Duodenal mucosa (tissue), 2 donors: Measurements from ENCODE around the gene CDHR5.
"Not testable (repeated sequence)": the region's sequence is repeated elsewhere in the genome, so short reads cannot be mapped to it uniquely, and the experiment has no call there.

ENCODE experiments used
- H3K27ac ChIP-seq: one replicate; pipeline ENCODE4 v1.7.0; 2013; ENCODE audit warnings: low read depth, low read length
- H3K27me3 ChIP-seq, 2 donors: one replicate each; pipeline ENCODE4 v1.7.0; 2013; ENCODE audit warnings: low read length in 2 of 2, control low read depth in 1 of 2; ENCODE audit not compliant: insufficient read depth in 2 of 2, control insufficient read depth in 1 of 2
- H3K36me3 ChIP-seq, 2 donors: one replicate each; pipeline ENCODE4 v1.7.0; 2013; ENCODE audit warnings: low read length in 2 of 2, control low read depth in 1 of 2; ENCODE audit not compliant: insufficient read depth in 2 of 2, control insufficient read depth in 1 of 2
- H3K4me1 ChIP-seq, 2 donors: one replicate each; pipeline ENCODE4 v1.7.0; 2013; ENCODE audit warnings: low read length in 2 of 2, control low read depth in 1 of 2; ENCODE audit not compliant: insufficient read depth in 2 of 2, control insufficient read depth in 1 of 2
- H3K4me3 ChIP-seq, 2 donors: one replicate each; pipeline ENCODE4 v1.7.0; 2013; ENCODE audit warnings: low read length in 2 of 2, low read depth in 1 of 2
- H3K9ac ChIP-seq, 2 donors: one replicate each; pipeline ENCODE4 v1.7.0; 2013; ENCODE audit warnings: low read length in 2 of 2, low read depth in 1 of 2
- H3K9me3 ChIP-seq, 2 donors: one replicate each; pipeline ENCODE4 v1.7.0; 2013; ENCODE audit warnings: low read length in 2 of 2, control low read depth in 1 of 2; ENCODE audit not compliant: control insufficient read depth in 1 of 2

CDHR5 gene

DNA sequence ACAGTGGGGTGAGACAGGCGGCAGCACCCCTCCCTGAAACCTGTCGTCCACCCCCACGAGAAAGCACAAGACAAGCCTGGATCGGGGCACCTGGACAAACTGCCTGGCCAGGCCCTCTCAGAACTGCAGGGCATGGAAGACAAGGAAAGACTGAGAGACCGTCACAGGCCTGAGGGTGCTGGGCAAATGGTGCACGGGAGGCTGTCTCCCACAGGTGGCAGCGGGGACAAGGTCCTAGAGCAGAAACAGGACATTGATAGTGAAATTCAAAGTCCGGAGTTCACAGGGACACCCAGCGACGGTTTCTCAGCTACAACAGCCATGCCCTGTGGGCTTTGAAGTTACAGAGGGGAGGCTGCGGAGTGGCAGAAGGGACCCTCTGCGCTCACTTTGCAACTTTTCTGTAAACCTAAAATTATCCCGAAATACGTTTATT lies 33.0 kb upstream of the CDHR5 start:
- Histone ChIP-seq H3K9ac (peak overlapping the region; percentile 16 to 57), H3K4me3 (peak overlapping the region in 1 of 2 donors; percentile 25), H3K9me3 (no peaks in the 10 kb centered on the region), H3K36me3 (peaks cover 0 to 19% of the 10 kb centered on the region in 2 donors), H3K27me3 (no peaks in the 10 kb centered on the region), H3K4me1 (peaks cover 30 to 57% of the 10 kb centered on the region in 2 donors), H3K27ac (peak overlapping the region; percentile 57)

DNA sequence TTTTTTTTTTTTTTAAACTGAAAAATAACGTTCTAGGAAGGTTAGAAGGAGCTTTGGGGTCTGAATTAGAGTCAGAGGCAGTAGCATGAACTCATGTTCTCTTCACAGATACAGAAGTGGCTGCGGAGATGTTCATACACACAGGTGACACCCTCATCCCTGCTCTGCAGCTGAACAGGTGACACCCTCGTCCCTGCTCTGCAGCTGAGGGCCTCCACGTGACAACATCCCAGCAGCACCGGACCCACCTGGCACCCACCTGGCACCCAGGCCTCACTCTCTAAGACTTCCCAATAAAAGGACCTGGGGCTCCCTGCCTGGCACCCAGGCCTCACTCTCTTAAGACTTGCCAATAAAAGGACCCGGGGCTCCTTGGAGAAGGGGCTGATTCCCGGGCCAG lies 32.1 kb upstream of the CDHR5 start:
- Histone ChIP-seq H3K36me3 (peaks cover 0 to 17% of the 10 kb centered on the region in 2 donors), H3K4me3 (no peak overlapping the region), H3K27ac (no peak overlapping the region)

DNA sequence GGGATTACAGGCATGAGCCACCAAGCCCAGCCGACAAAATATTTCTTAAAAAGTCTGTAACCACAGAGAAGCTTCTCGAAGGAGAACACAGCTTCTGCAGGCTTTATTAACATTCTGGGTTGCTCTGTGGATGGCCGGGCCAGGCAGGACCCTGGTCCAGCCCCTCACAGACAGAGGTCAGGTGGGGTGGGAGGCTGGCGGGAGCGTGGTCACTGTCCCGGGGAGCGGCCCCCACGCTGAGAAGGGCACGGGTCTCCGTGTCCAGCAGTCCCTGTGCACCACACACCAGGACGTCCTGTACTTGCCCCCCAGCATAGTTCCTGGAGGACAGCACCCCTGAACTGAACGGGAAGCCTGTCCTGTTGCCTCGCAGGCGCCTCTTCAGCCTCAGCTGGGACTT lies 31.7 kb upstream of the CDHR5 start:
- peaks cover 0 to 14% of the 10 kb centered on the region in 2 donors for H3K36me3 ChIP-seq

More for the DNA sequence above, 32.1 kb upstream of the CDHR5 start:
- Histone ChIP-seq H3K27me3 (no peaks in the 10 kb centered on the region), H3K9me3 (no peaks in the 10 kb centered on the region), H3K9ac (peak overlapping the region in 1 of 2 donors; percentile 16), H3K4me1 (peaks cover 30 to 57% of the 10 kb centered on the region in 2 donors)

DNA sequence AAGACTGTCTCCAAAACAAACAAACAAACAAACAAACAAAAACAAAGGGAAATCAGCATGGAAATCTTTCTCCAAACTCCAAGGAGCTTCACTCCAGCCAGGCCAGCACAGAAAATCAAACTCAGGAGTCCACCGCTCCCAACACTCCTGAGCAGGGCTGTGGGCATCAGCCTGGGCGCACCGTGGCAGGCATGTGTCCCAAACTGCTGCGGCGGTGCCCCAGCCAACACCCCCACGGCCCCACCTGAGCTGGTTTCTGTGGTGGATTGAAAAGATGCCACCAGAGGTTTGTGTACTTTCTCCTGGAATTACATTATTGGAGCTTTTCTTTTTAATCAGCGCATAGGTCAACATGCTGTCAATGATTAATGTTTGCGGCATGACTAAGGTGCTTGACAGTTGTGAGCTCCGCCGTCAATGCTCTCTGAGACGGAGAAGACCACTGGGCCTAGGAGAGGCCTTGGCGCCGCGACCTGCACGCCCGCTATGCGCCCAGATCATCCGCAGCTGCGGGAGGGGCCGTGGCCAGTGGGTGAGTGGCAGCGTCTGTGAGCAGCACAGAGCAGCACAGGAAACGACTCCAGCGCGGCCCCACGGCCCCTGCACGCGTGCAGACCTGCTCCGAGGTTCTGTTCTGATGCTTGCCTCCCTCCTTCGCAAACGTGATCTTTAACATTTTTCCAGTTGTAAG lies 30.4 kb upstream of the CDHR5 start:
- Histone ChIP-seq H3K36me3 (peaks cover 0 to 11% of the 10 kb centered on the region in 2 donors), H3K27me3 (no peaks in the 10 kb centered on the region), H3K9me3 (no peaks in the 10 kb centered on the region), H3K27ac (peak overlapping the region; percentile 58), H3K4me3 (peak overlapping the region; percentile 29 to 40), H3K9ac (peak overlapping the region in 1 of 2 donors; percentile 38), H3K4me1 (peaks cover 28 to 52% of the 10 kb centered on the region in 2 donors)

More for the DNA sequence above, 31.7 kb upstream of the CDHR5 start:
- Histone ChIP-seq H3K9ac (no peak overlapping the region), H3K4me3 (no peak overlapping the region), H3K27me3 (no peaks in the 10 kb centered on the region), H3K4me1 (peaks cover 30 to 57% of the 10 kb centered on the region in 2 donors), H3K27ac (no peak overlapping the region), H3K9me3 (no peaks in the 10 kb centered on the region)

DNA sequence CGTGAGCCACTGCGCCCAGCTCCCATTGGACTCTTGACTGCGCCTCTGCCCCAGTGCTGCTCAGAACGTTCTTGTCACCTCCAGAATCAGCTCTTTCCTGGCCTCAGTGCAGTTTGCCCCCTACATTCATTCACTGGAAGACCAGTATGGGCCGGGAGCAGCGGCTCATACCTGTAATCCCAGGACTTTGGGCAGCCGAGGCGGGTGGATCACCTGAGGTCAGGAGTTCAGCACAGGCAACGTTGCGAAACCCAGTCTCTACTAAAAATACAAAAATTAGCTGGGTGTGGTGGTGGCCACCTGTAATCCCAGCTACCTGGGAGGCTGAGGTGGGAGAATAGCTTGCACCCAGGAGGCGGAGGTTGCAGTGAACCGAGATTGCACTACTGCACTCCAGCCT lies 29.7 kb upstream of the CDHR5 start:
- H3K36me3 ChIP-seq, H3K9me3 ChIP-seq, H3K27ac ChIP-seq, H3K4me3 ChIP-seq, H3K27me3 ChIP-seq, H3K9ac ChIP-seq: not testable (repeated sequence)
- peaks cover 21 to 45% of the 10 kb centered on the region in 2 donors for H3K4me1 ChIP-seq

DNA sequence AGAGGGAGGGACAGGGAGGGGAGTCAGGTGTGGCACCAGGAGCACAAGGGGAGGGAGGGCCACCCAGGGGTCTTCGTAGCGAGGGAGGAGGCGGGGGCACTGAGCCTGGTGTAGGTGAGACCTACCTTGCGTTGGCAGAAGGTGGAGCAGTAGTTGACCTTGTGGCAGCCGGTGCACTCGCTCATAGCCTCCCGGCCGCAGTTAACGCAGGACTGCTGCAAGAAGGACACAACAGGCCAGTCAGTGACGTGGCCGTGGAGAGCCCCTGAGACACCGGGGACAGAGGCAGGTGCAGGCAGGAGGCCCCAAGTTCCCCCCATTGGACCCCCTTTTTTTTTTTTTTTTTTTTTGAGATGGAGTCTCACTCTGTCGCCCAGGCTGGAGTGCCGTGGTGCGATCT lies 29.1 kb upstream of the CDHR5 start:
- Histone ChIP-seq H3K27me3 (no peaks in the 10 kb centered on the region), H3K27ac (no peak overlapping the region), H3K9ac (no peak overlapping the region), H3K4me1 (peaks cover 18 to 42% of the 10 kb centered on the region in 2 donors), H3K4me3 (no peak overlapping the region), H3K9me3 (no peaks in the 10 kb centered on the region), H3K36me3 (peaks cover 0 to 7% of the 10 kb centered on the region in 2 donors)

DNA sequence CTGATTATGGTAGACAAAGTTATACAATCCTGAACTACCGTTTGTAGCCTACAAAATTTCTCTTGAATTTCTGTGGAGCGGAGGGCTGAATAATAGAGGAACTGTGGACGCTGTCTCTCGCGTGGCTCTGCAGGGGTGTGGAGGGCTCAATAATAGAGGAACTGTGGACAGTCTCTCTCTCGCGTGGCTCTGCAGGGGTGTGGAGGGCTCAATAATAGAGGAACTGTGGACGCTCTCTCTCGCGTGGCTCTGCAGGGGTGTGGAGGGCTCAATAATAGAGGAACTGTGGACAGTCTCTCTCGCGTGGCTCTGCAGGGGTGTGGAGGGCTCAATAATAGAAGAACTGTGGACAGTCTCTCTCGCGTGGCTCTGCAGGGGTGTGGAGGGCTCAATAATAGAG lies 28.4 kb upstream of the CDHR5 start:
- not testable (repeated sequence) for H3K27me3 ChIP-seq, H3K27ac ChIP-seq, H3K9ac ChIP-seq, H3K36me3 ChIP-seq, H3K9me3 ChIP-seq, H3K4me3 ChIP-seq
- peaks cover 18 to 35% of the 10 kb centered on the region in 2 donors for H3K4me1 ChIP-seq

DNA sequence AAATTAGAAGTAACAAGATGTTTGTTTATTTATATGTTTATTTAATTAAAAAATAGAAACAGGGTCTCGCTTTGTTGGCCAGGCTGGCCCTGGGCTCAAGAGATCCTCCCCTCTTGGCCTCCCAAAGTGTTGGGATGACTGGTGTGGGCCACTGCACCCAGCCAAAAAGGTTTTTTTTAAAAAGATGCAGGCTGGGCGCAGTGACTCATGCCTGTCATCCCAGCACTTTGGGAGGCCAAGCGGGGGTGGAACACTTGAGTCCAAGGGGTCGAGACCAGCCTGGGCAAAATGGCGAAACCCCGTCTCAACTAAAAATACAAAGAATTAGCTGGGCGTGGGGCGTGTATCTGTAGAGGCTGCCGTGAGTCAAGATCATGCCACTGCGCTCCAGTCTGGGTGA lies 25.7 kb upstream of the CDHR5 start:
- Histone ChIP-seq H3K36me3 (peaks cover 0 to 7% of the 10 kb centered on the region in 2 donors), H3K4me3 (no peak overlapping the region), H3K9me3 (no peaks in the 10 kb centered on the region), H3K27me3 (no peaks in the 10 kb centered on the region), H3K9ac (no peak overlapping the region), H3K27ac (no peak overlapping the region), H3K4me1 (peaks cover 3 to 11% of the 10 kb centered on the region in 2 donors)

DNA sequence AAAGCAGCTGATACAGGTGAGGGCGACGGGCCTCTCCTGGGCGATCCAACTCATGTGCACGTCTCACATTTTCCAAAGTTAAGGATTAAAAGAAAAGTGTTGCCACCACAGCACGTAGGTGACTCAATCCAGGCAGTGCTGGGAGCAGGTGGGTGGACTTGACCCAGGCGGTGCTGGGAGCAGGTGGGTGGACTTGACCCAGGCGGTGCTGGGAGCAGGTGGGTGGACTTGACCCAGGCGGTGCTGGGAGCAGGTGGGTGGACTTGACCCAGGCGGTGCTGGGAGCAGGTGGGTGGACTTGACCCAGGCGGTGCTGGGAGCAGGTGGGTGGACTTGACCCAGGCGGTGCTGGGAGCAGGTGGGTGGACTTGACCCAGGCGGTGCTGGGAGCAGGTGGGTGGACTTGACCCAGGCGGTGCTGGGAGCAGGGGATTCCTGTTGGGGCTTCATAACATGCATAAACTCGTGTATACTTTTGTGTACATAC lies 23.0 kb upstream of the CDHR5 start:
- H3K27me3 ChIP-seq, H3K4me3 ChIP-seq, H3K27ac ChIP-seq, H3K4me1 ChIP-seq, H3K9me3 ChIP-seq: not testable (repeated sequence)
- peaks cover 0 to 13% of the 10 kb centered on the region in 2 donors for H3K36me3 ChIP-seq
- peak overlapping the region in 1 of 2 donors; percentile 2 for H3K9ac ChIP-seq

DNA sequence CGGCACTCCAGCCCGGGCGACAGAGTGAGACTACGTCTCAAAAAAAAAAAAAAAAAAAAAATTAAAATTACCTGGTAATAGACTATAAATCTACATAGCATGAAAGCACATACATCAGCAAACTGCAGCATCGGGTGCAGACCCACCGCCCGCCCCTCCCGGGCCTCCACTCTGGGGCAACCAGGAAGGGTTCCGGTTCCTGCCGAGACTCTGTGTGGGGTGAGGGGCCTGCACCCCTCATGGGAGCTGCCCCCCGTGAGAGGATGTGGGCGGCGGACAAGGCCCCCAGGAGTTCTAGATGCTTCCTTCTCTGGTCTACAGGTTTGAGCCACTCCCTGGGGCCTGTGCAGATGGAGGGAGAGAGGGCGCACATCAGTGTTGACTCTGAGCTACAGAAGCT lies 21.5 kb upstream of the CDHR5 start:
- no peak overlapping the region for H3K27ac ChIP-seq
- H3K9ac ChIP-seq = no peak overlapping the region
- no peaks in the 10 kb centered on the region for H3K4me1 ChIP-seq
- no peak overlapping the region for H3K4me3 ChIP-seq
- no peaks in the 10 kb centered on the region for H3K27me3 ChIP-seq
- peaks cover 0 to 13% of the 10 kb centered on the region in 2 donors for H3K36me3 ChIP-seq
- H3K9me3 ChIP-seq = no peaks in the 10 kb centered on the region
